WI38 (cell line): ENCODE data around the gene FAM181A.

ENCODE experiments used
- H3K4me3 ChIP-seq: 2 replicates; pipeline ENCODE4 v1.5.1; 2011; ENCODE audit warnings: low read depth, mild to moderate bottlenecking, control low read depth, low read length
- CTCF ChIP-seq: IDR thresholded peaks from 2 replicates; pipeline ENCODE4 v1.5.1; 2012; ENCODE audit warnings: low read depth, mild to moderate bottlenecking, control low read depth, low read length

The FAM181A gene

DNA sequence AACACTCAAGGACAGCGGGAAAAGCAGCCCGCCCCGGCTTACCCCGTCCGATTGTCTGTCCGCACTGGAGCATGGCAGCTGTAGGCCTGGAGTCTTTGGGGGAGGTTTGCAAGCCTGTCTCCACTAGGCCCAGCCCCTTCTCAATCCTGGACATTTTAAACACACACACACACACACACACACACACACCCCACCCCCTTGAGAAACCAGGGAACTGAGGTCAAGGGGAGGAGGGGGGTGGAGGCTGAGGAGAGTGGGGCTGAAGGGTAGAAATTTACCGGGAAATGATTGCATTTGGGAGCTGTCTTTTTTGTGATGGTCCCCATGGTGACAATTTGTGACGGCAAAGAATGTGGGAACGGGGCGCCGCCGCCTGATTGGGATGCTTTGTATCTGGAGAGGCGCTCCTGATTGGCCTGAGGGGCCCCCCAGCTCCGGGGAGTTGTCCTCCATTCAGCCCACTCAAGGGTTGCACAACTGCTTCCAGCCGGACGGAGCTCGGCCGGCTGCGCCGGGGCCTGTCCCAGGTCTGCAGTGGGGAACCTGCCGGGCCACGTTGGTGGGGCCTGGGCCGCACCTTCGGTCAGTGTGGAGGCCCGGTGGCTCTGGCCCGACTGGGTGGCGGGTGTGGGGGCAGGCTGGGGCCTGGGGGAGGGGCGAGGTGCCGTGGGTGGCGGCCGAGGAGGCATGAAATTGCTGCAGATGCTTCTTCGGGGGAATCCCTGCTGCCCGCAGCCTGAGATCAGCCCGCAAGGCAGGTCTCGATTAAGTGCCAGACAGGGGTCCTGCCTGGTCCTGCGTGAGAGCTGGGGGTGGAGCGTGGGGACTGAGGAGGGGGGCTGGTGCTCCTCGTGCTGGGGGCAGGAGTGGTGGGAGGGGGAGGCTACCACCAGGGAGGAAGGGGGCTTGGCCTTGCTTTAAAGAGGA lies at the start of gene FAM181A:
TSS of gene FAM181A (plus strand) at position 472 of the 927 bp plus-strand sequence. CDS start 942 bp downstream, outside the sequence.
- no peak for TF ChIP-seq CTCF
- H3K4me3 ChIP-seq, result no peak within 1 kb of the TSS

DNA sequence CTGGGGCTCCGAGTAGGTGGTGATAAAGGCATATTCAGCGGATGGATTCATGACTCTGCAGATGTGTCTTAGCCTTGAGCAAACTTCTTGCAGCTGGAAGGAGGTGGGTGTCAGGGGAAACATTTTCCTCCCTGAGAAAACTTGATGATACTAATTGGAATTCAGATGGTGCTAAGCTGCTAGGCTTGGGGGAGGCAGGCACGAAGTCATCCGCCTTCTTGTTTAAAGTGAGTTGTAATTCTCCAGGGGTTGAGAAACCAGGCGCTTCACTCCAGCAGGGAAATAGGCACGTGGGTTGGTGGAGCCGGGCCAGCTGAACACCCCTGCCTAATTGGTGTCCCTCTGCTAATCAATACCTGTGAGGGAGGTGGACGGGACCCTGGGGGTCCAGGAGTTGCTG lies 48.9 kb upstream of the FAM181A start:
- H3K4me3 ChIP-seq, result no peak overlapping the region
- no peak for TF ChIP-seq CTCF

- TF ChIP-seq CTCF, result no peak
- H3K4me3 ChIP-seq, result no peak overlapping the region
These were observed 48.3 kb upstream of the FAM181A start for GRCh38 chr14:93878871-93879270.

GRCh38 chr14:93879362-93879983 lies 47.7 kb upstream of the FAM181A start:
- no peak overlapping the region for H3K4me3 ChIP-seq
- TF ChIP-seq CTCF, result no peak

DNA sequence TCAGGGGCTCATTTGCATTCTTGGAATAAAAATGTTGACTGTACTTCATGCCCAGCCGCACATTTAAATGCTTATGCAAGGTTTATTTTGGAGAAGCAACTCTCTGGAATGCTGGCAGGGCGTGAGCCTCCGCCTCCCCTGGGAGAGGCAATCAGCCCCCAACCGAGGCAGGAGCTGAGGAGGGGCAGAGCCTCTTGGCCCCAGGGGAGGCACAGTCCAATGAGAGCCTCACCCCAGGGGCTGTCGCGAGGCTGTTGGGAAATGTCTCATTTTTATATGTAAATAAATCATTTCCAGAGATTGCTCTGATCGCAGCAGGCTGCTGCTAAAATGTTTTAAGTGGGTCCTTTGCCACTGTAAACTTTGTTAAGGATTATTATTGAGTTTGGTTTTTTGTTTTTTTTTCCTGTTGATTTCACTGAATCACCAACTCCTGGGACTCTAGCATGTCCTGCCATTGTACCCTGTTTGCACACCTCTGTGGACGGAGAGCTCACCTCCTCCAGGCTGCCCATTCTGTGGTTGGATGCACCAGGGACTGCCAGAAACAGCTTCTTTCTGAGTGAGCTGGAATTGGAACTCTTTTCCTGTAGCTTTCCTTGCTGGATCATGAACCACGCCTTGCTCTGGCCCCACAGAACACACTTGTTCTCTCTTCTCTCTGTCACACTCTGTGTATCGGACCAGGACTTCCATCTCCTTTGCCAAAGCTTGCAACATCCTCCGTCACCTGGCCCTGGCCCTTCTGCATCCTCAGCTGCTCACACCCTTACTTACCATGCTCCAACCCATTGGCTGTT lies 46.9 kb upstream of the FAM181A start:
- no peak overlapping the region for H3K4me3 ChIP-seq
- TF ChIP-seq CTCF, result no peak

DNA sequence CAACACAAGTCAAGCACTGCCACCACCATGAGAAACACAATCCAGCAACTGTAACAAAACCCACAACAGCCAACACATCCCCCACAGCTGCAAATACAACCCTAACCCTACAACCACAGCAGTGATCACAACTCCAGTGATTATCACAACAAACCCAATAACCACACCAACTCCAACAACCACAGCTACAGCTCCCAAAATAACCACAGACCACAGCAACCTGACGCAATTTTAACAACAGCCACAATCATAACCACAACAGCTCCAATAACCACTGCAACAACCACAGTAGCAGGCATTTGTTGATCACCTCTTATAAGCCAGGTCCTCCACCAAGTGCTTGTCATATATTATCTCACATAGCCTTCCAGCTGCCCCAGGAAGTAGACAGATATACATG lies 42.2 kb upstream of the FAM181A start:
- TF ChIP-seq CTCF, result no peak
- no peak overlapping the region for H3K4me3 ChIP-seq
